Right hindlimb (tissue), 1 donor: ENCODE results near the gene LYSMD3.

Source experiments
- DNase-seq: peaks from one replicate; pipeline ENCODE4 v3.0.0-alpha.2; 2018

LYSMD3 gene

GRCh38 chr5:90547072-90547536, 17.7 kb upstream of the LYSMD3 start:
- DNase-seq = no peak

DNA sequence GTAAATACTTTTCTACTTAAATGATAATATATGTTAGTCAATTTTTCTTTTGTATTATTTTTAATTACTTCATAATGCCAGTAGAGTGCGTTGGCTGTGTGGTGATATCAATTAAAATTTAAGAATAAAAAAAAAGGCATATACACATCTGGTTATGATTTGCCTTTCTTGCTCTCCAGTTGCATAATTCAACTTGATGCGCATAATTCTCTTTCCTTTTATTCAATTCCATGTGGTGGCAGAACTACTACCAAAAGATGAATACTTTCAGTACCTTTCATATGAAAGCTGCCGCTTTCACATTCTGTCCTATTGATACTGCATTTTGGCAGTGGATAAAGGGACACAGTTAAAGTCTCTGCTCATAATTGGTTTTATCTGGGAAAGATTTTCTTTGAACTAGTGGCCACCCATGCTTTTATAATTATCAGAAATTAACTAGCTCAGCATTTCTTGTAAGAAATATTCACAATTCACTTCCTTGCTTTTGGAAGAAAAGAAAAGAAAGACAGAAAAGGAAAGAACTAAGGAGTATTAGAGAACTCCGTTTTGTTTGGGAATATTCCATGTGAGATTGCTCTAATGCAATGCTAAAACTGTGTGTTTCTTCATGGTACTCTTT, 16.9 kb upstream of the LYSMD3 start:
- DNase-seq = no peak

- DNase-seq = no peak
Measured at GRCh38 chr5:90545511-90545910, 16.1 kb upstream of the LYSMD3 start.

DNA sequence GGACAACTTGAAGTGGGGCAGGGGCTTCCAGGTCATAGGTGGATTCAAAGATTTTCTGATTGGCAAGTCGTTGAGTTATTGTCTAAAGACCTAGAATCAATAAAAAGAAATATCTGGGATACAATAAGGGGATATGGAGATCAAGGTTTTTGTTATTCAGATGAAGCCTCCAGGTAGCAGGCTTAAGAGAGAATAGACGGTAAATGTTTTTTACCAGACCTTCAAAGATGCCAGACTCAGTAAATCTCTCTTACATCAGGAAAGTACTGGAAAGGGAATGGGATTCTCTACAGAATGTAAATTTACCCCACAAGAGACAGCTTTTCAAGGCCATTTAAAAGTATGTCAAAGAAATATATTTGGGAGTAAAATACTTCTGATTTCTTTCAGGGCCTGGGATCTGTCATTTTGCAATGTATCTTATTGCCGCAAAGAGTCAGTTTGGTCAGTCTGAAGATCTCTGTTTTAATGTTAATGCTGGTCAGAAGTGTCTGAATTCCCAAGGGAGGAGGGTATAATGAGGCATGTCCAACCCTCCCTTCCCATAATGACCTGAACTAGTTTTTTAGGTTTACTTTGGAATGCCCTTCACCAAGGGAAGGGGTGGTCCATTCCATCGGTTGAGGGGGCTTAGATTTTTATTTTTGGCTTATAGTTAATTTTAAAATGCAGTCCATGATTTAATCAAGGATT, 13.6 kb upstream of the LYSMD3 start:
- no peak for DNase-seq

GRCh38 chr5:90534922-90535321, 5.5 kb upstream of the LYSMD3 start:
- DNase-seq = no peak

DNA sequence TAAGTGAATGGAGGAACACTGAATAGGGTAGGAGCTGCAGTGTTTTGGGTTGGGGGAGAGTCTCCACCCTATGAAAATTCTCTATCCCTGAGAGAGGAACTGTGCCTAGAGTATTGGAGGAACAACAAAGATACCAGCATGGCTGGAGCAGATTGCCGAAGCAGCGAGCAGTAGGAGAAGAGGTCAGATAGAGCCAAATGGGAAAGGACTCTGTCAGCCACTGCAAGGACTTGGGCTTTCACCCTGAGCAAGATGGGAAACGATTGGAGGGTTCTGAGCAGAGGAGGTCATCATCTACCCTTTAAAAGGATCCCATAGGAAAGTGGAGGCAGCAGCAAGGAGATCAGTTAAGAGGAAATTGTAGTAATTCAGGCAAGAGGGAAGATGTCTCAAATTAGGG, 4.4 kb upstream of the LYSMD3 start:
- no peak for DNase-seq

- no peak for DNase-seq
Measured at GRCh38 chr5:90530736-90531487, 1.5 kb upstream of the LYSMD3 start.

DNA sequence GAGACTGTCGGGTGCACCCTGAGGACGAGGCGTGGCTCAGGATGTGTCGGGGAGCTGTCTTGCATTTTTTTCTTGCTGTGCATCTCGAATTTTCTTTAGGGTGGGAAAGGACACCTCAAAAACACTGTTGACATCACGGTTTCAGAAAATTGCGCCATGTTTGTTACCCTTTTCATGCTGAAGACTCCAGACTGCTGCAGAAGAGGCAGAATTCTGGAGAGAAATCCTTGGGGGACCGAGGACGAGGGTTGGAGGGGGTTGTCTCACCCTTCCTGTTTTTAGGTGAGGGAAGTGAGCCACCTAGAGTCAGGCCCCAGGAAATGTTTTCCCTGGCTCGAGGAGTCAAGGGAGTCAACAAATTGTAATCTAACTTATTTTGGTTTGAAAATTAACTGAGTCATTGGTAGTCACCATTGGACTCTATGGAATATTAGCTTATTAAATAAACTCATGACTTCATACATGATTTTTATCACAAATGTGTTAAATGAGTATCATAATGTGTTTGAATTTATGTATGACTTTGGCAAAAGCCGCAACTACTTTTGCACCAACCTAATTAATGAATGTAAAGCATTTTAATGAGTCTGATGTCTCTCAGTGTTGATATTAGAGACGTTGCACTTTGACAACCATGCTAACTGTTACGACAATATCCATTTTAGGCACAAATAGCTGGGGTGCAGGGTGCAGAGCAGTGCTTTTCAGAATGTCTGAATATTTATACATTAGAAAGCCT, 724 bp upstream of the LYSMD3 start:
- DNase-seq = peak; percentile 84

- peak; percentile 19 for DNase-seq
Measured at GRCh38 chr5:90528601-90529193, 687 bp downstream of the LYSMD3 start.

- no peak for DNase-seq
Measured at GRCh38 chr5:90519081-90519480, 10.3 kb downstream of the LYSMD3 start.

GRCh38 chr5:90518661-90519060, 10.7 kb downstream of the LYSMD3 start:
- DNase-seq = no peak

DNA sequence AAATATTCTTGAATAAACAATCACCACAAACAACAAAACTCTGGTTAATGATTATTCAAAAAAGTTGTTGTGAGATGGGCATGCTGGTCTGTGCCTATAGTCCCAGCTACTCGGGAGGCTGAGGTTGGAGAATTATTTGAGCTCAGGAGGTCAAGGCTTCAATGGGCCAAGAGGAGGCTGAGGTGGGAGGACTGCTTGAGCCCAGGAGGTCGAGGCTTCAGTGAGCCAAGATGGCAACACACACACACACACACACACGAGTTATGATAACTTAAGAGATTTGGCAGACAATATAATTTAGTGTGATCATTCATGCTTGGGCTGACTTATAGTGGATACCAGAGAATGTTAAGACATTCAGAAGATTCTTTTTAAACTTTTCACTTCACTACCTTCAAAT, 14.9 kb downstream of the LYSMD3 start:
- DNase-seq = no peak

- DNase-seq = no peak
Measured at GRCh38 chr5:90510438-90510837, 18.9 kb downstream of the LYSMD3 start.

DNA sequence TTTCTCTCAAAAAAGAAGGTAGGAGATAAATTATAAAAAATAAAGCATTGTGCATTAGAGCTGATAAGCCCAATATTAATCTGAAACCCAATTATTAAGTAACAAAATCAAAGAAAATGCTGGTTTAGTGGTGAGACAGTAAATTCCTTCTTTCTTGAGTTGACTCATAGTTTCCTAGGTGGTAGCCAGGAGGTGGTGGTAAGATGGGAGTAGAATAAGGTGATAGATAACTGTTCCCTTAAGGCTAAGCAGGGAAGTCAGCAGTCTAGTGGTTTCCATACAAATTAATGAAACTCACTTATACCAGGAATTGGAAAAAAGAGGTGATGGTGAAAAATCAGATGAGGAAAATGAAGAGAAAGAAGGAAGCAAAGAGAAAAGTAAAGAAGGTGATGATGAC, 23.2 kb downstream of the LYSMD3 start:
- DNase-seq = no peak

DNA sequence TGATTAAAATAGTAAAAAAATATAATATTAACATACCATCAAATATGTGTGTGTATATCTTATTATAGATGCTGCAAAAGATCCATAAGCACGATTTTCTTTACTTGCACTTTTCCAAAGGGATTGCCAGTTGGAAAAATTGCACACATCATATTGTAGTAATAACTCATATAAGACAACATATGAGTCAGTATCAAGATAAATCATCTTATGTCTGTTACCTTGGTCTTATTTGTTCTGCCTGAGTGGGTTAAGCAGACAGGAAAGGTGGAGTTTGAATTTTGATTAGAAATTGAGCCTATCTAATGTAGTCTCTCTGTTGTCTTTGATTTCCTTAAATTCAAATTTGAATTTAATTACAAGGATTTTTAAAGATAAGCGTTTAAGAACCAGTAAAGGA, 24.6 kb downstream of the LYSMD3 start:
- no peak for DNase-seq

GRCh38 chr5:90503596-90503995, 25.8 kb downstream of the LYSMD3 start:
- DNase-seq = no peak

DNA sequence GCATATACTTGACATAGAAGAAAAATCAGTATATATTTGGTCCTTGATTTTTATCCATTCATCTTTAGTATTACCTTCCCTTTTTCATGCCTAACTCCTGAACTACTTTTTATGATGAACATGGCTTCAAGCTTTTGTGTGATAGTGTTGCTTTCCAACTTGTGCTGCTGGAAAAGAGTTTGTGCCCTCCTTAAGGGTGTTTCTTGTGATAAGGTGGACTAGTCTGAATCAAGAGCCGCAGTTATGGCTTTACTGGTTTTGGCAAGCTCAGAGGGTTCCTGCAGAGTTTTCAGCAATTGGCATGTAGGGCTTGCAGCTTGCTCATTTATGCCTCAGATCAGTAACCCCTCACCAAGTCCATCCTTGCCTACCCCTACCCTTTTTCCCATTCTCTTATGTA, 34.2 kb downstream of the LYSMD3 start:
- no peak for DNase-seq

DNA sequence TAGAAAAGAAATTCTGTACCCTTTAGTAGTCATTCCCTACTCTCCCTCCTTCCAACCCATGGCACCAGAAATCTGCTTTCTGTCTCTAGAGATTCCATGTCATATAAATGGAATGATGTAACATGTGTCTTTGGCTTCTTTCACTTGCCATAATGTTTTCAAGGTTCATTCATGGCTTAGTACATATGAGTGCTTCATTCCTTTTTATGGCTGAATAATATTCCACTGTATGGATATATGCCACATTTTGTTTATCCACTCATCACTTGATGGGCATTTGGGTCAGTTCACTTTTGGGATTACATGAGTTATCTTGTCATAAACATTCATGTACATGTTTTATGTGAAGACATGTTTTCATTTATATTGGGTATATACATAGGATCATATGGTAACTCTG, 35.3 kb downstream of the LYSMD3 start:
- DNase-seq = no peak

DNA sequence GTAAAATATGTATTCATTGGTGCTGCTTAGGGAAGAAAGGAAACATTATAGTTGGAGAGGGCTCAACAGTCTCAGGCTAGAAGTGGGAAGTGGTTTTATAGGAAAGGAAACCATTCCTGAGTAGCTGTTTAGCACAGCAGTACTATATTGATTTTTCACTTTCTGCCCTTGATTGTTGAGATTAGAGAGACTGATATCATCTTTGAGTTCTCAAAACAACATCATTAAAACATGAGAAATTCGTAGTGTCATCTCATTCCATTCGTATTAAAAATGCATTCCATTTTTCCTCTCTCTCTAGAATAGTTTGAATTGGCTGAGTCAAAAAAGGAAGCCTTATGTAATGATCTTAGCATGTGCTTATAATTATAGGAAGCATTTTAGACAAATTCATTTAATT, 40.6 kb downstream of the LYSMD3 start:
- no peak for DNase-seq

DNA sequence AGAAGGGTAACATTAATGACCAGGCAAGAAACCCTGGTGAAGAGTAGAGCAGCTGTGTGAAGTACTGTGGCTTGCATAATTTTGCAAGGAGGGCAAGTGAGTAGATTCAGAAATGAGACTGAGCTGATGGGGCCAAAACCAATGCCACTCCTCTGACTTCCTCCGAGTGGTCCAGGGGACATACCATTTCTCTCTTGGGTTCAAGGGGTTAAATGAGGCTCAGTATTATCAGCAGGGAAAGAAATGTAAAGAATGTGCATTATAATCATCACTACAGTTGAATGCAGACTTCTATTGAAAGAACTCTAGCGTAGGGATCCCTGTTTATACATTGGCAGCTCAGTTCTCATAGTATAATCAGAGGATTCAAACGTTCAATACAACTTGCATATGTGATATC, 44.8 kb downstream of the LYSMD3 start:
- DNase-seq = no peak

DNA sequence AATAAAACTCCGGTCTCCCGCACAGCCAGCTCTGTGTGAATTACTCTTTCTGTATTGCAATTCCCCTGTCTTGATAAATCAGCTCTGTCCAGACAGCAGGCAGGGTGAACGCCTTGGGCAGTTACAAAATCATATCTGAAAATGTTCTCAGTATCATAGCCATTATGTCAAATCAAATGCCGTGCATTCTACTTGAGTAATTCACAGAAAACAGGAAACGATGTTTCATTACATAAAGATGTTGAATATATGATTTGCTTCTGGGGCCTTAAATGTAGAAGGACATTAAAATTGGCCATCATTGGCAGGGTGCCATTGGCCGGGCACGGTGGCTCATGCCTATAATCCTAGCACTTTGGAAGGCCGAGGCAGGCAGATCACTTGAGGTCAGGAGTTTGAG, 46.2 kb downstream of the LYSMD3 start:
- DNase-seq = no peak

DNA sequence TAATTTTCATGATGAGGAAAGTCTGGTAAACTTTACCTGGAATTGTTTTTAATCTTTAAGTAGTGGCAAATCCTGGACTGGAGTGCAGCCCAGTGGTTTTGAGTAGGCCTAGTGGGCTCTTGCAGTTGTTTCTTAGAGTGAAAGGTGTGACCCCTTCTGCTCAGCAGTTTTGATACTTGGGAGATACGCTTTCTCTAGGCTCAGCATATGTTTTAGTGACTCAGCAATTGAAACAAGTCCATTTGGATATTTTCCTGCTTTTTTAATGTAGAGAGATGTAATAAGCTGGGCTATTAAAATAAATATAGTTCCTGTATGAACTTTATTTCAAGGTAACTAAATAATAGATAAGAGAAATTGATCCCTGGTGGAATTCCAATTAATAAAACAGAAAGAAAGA, 48.7 kb downstream of the LYSMD3 start:
- no peak for DNase-seq
